IMR-90 (cell line): ENCODE data around the gene LMNTD2. TPM values are rescaled to one million over a fixed set of nuclear protein-coding genes. Genes with fewer than 3 reads are reported as not detected.
"Not testable (repeated sequence)": the region's sequence is repeated elsewhere in the genome, so short reads cannot be mapped to it uniquely, and the experiment has no call there.

Experiments used
- ATAC-seq: fragments of 200-7000 bp; cut with Tn5 transposase; 2 replicates; pipeline ENCODE4 v1.9.1; 2020; ENCODE audit warnings: low read depth, mild to moderate bottlenecking, moderate library complexity
- BruUV-seq: library from RNA; stranded (reverse); fragments of 400-500 nt; replicated peaks from 2 replicates; lab custom pipeline; 2021; lab: Mats Ljungman, UMichigan
- CTCF ChIA-PET: fragments of 300-600 bp; formaldehyde crosslinking; extraction: SDS; loops from one replicate; lab custom pipeline; 2021; ENCODE audit warnings: antibody characterized with exemption; lab: Yijun Ruan, JAX
- POLR2A ChIA-PET: fragments of 300-600 bp; sonication (Branson Sonifier 250); formaldehyde crosslinking; loops from one replicate; lab custom pipeline; 2022; ENCODE audit warnings: antibody characterized with exemption; ENCODE audit not compliant: unreplicated experiment; lab: Charles Lee
- DNase-seq: peaks from one replicate; pipeline ENCODE4 v3.0.0; 2013
- H2AFZ ChIP-seq: replicated peaks from 2 replicates; pipeline ENCODE3; 2013; ENCODE audit warnings: low read length, mild to moderate bottlenecking; ENCODE audit not compliant: poor library complexity
- H2AK5ac ChIP-seq: 2 replicates; pipeline ENCODE4 v1.6.1; 2013; ENCODE audit warnings: low read depth, low read length, inconsistent platforms
- H2AK9ac ChIP-seq: replicated peaks from 2 replicates; pipeline ENCODE3; 2013; ENCODE audit warnings: mild to moderate bottlenecking, low read depth, low read length, moderate library complexity; ENCODE audit not compliant: poor library complexity
- H2BK120ac ChIP-seq: 2 replicates; pipeline ENCODE4 v1.6.1; 2013; ENCODE audit warnings: low read depth, low read length, inconsistent platforms
- H2BK15ac ChIP-seq: 3 replicates; pipeline ENCODE4 v1.6.1; 2013; ENCODE audit warnings: low read depth, low read length, inconsistent platforms
- H2BK20ac ChIP-seq: 2 replicates; pipeline ENCODE4 v1.6.1; 2013; ENCODE audit warnings: low read depth, mild to moderate bottlenecking, inconsistent platforms, low read length, moderate library complexity
- H2BK5ac ChIP-seq: 2 replicates; pipeline ENCODE4 v1.6.1; 2013; ENCODE audit warnings: mild to moderate bottlenecking, low read depth, low read length, inconsistent platforms; ENCODE audit not compliant: poor library complexity, severe bottlenecking
- H3K14ac ChIP-seq: replicated peaks from 2 replicates; pipeline ENCODE4 v1.6.1; 2013; ENCODE audit warnings: low read depth, low read length, inconsistent platforms
- H3K18ac ChIP-seq: 2 replicates; pipeline ENCODE4 v1.6.1; 2013; ENCODE audit warnings: low read depth, low read length, control low read depth
- H3K23ac ChIP-seq: 2 replicates; pipeline ENCODE4 v1.6.1; 2013; ENCODE audit warnings: low read depth, low read length, inconsistent platforms
- H3K27ac ChIP-seq: 2 replicates; pipeline ENCODE4 v1.5.1; 2013; ENCODE audit warnings: mild to moderate bottlenecking, control low read depth, low read length; ENCODE audit not compliant: insufficient read depth
- H3K27me3 ChIP-seq: 2 replicates; pipeline ENCODE4 v1.6.1; 2013; ENCODE audit warnings: low read length; ENCODE audit not compliant: control insufficient read depth, insufficient read depth
- H3K36me3 ChIP-seq: 2 replicates; pipeline ENCODE4 v1.6.1; 2013; ENCODE audit warnings: low read length, mixed read lengths; ENCODE audit not compliant: control insufficient read depth, insufficient read depth
- H3K4ac ChIP-seq: 2 replicates; pipeline ENCODE4 v1.6.1; 2013; ENCODE audit warnings: low read depth, low read length, inconsistent platforms
- H3K4me1 ChIP-seq: 2 replicates; pipeline ENCODE4 v1.6.1; 2013; ENCODE audit warnings: low read length, mixed read lengths; ENCODE audit not compliant: control insufficient read depth, insufficient read depth
- H3K4me2 ChIP-seq: 2 replicates; pipeline ENCODE4 v1.6.1; 2013; ENCODE audit warnings: low read depth, mild to moderate bottlenecking, control low read depth, low read length, moderate library complexity
- H3K4me3 ChIP-seq: 2 replicates; pipeline ENCODE4 v1.5.1; 2013; ENCODE audit warnings: low read depth, mild to moderate bottlenecking, control low read depth, low read length, moderate library complexity; ENCODE audit not compliant: insufficient read depth
- H3K56ac ChIP-seq: 2 replicates; pipeline ENCODE4 v1.6.1; 2013; ENCODE audit warnings: low read length, inconsistent platforms; ENCODE audit not compliant: insufficient read depth; ENCODE audit errors: extremely low read depth
- H3K79me1 ChIP-seq, 2 experiments: 2 replicates each; pipeline ENCODE4 v1.6.1; 2013; ENCODE audit warnings: low read length in 2 of 2, inconsistent platforms in 1 of 2, low read depth in 1 of 2
- H3K9ac ChIP-seq: 2 replicates; pipeline ENCODE4 v1.6.1; 2013; ENCODE audit warnings: low read depth, low read length, control low read depth
- H3K9me1 ChIP-seq: 2 replicates; pipeline ENCODE4 v1.6.1; 2013; ENCODE audit warnings: low read length, inconsistent platforms; ENCODE audit not compliant: insufficient read depth
- H3K9me3 ChIP-seq: 2 replicates; pipeline ENCODE4 v1.6.1; 2013; ENCODE audit warnings: low read length; ENCODE audit not compliant: control insufficient read depth, insufficient read depth
- H4K20me1 ChIP-seq: 2 replicates; pipeline ENCODE4 v1.6.1; 2013; ENCODE audit warnings: low read length, inconsistent platforms; ENCODE audit not compliant: insufficient read depth
- H4K5ac ChIP-seq: 2 replicates; pipeline ENCODE4 v1.6.1; 2013; ENCODE audit warnings: mild to moderate bottlenecking, low read depth, low read length, control low read depth
- H4K8ac ChIP-seq, 2 experiments: 2 replicates each; pipeline ENCODE4 v1.6.1; 2013; ENCODE audit warnings: low read depth in 2 of 2, low read length in 2 of 2, control low read depth in 1 of 2, inconsistent platforms in 1 of 2
- H4K91ac ChIP-seq: 2 replicates; pipeline ENCODE4 v1.6.1; 2013; ENCODE audit warnings: low read depth, low read length, inconsistent platforms; ENCODE audit not compliant: insufficient read depth
- BHLHE40 ChIP-seq: fragments of 150-350 bp; IDR thresholded peaks from 2 replicates; pipeline ENCODE4 v1.6.1; 2016; ENCODE audit warnings: mild to moderate bottlenecking, low read depth, low read length
- RCOR1 ChIP-seq: IDR thresholded peaks from 2 replicates; pipeline ENCODE4 v1.6.1; 2012; ENCODE audit warnings: mild to moderate bottlenecking, low read length, improper control_type of control experiment; ENCODE audit not compliant: insufficient replicate concordance
- WGBS, 2 experiments: methylation state at CpG; one replicate each; pipeline versions ENCODE4 v1.1.5 to v1.1.7; 2013; ENCODE audit warnings: missing lambda C conversion rate in 2 of 2; ENCODE audit not compliant: insufficient read length in 1 of 2; ENCODE audit errors: extremely low coverage in 2 of 2; 5-methylcytosine and 5-hydroxymethylcytosine counted together
- dilution Hi-C: fragments of 300-500 bp; cut with HindIII; formaldehyde crosslinking; loops from one replicate; pipeline ENCODE4 v1.14.3; 2018; ENCODE audit warnings: low sequenced_read_pairs; ENCODE audit not compliant: unreplicated experiment
- in situ Hi-C: fragments of 300-500 bp; cut with MboI; formaldehyde crosslinking; loops from 3 replicates; pipeline ENCODE4 v1.14.3; 2019; ENCODE audit warnings: low sequenced_read_pairs, inconsistent platforms, mixed read lengths
- intact Hi-C: fragments of 100-400 bp; cut with micrococcal nuclease; formaldehyde crosslinking; loops from 2 replicates; pipeline ENCODE4 v1.10.0; 2022
- polyA plus RNA-seq, 3 experiments: library from polyadenylated mRNA; depleted of rRNA; stranded (reverse); fragments of >200 nt; gene quantifications; 2 replicates each; pipeline ENCODE4 v1.2.3, GENCODE V29; 2012; ENCODE audit warnings: low replicate concordance in 1 of 3
- total RNA-seq: library from RNA; depleted of rRNA; stranded (reverse); fragments of >200 nt; gene quantifications from 2 replicates; pipeline ENCODE4 v1.2.3, GENCODE V29; 2012

LMNTD2 gene
- total and polyA plus RNA-seq, 2 of the 4 experiments (the other 2 are of a cell fraction), result 0.18 to 1.3 TPM

- peak; percentile 94 for TF ChIP-seq BHLHE40
- peak; percentile 84 for TF ChIP-seq RCOR1
Measured at GRCh38 chr11:518463-519202, 41.9 kb downstream of the LMNTD2 start (continued).

GRCh38 chr11:516918-517685 is 43.4 kb downstream of the LMNTD2 start:
- H3K4me3 ChIP-seq, ATAC-seq, H2AK5ac ChIP-seq, H3K4me2 ChIP-seq, CTCF ChIA-PET, H2AK9ac ChIP-seq, H2BK20ac ChIP-seq, H3K9me1 ChIP-seq, H2BK5ac ChIP-seq, H3K9ac ChIP-seq, H3K14ac ChIP-seq, H2BK120ac ChIP-seq, dilution Hi-C loops, H2AFZ ChIP-seq, H4K91ac ChIP-seq, H3K27me3 ChIP-seq, DNase-seq, H3K79me1 ChIP-seq, H4K5ac ChIP-seq, H3K4ac ChIP-seq, H3K9me3 ChIP-seq, H3K56ac ChIP-seq, H4K20me1 ChIP-seq, H4K8ac ChIP-seq, H3K4me1 ChIP-seq, H2BK15ac ChIP-seq, H3K23ac ChIP-seq, H3K18ac ChIP-seq, in situ Hi-C loops, H3K27ac ChIP-seq, BruUV-seq: not testable (repeated sequence)
- WGBS, 2 experiments, result 98% methylated on average over 12 of the region's 43 CpGs; no CpG with 5 or more reads in 1 of the 2 experiments
- H3K36me3 ChIP-seq, result peaks cover 12% of the 10 kb centered on the region
- POLR2A ChIA-PET, result interaction anchor here (0.7 kb wide), 1 partner anchor 63 kb away, joined by 10 read pairs; no protein-coding TSS in a partner anchor
- intact Hi-C loops, result loop anchor here (5.0 kb wide), 1 partner anchor 310 kb away; the partner anchor contains the start of genes BET1L and RIC8A
